ENCODE data around the gene TLE4. TPM values are rescaled to one million over a fixed set of nuclear protein-coding genes. Genes with fewer than 3 reads are reported as not detected.

The TLE4 gene
- total and polyA plus RNA-seq, 10 of the 15 experiments (the other 5 are each of a cell fraction or from before 2014, with no cell fraction given) = 5.3 to 53.3 (median 23.3) TPM

GRCh38 chr9:79570448-79571308 lies 1.1 kb upstream of the TLE4 start (continued):
- TF ChIP-seq, protein P1, sequence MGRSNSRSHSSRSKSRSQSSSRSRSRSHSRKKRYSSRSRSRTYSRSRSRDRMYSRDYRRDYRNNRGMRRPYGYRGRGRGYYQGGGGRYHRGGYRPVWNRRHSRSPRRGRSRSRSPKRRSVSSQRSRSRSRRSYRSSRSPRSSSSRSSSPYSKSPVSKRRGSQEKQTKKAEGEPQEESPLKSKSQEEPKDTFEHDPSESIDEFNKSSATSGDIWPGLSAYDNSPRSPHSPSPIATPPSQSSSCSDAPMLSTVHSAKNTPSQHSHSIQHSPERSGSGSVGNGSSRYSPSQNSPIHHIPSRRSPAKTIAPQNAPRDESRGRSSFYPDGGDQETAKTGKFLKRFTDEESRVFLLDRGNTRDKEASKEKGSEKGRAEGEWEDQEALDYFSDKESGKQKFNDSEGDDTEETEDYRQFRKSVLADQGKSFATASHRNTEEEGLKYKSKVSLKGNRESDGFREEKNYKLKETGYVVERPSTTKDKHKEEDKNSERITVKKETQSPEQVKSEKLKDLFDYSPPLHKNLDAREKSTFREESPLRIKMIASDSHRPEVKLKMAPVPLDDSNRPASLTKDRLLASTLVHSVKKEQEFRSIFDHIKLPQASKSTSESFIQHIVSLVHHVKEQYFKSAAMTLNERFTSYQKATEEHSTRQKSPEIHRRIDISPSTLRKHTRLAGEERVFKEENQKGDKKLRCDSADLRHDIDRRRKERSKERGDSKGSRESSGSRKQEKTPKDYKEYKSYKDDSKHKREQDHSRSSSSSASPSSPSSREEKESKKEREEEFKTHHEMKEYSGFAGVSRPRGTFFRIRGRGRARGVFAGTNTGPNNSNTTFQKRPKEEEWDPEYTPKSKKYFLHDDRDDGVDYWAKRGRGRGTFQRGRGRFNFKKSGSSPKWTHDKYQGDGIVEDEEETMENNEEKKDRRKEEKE (IDR thresholded peaks at IDR 0.05) = no peak
- TF ChIP-seq, protein P2, sequence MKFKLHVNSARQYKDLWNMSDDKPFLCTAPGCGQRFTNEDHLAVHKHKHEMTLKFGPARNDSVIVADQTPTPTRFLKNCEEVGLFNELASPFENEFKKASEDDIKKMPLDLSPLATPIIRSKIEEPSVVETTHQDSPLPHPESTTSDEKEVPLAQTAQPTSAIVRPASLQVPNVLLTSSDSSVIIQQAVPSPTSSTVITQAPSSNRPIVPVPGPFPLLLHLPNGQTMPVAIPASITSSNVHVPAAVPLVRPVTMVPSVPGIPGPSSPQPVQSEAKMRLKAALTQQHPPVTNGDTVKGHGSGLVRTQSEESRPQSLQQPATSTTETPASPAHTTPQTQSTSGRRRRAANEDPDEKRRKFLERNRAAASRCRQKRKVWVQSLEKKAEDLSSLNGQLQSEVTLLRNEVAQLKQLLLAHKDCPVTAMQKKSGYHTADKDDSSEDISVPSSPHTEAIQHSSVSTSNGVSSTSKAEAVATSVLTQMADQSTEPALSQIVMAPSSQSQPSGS (IDR thresholded peaks at IDR 0.05; ENCODE audit: low read length) = no peak
- TF ChIP-seq IRF5 (IDR thresholded peaks at IDR 0.05; ENCODE audit: borderline replicate concordance) (no peak), WRNIP1 (IDR thresholded peaks at IDR 0.05; ENCODE audit: borderline replicate concordance, low read depth, low read length) (no peak), ZBTB33 (IDR thresholded peaks at IDR 0.05) (no peak), ETV6 (conservative IDR thresholded peaks at IDR 0.05 in 1 of 2, IDR thresholded peaks at IDR 0.05 in 1 of 2; ENCODE audit: borderline replicate concordance in 1 of 2, low read depth in 1 of 2) (no peak), CEBPB (IDR thresholded peaks at IDR 0.05; ENCODE audit: borderline replicate concordance in 1 of 2, low read depth in 2 of 2, low read length in 2 of 2) (no peak), SUPT20H (IDR thresholded peaks at IDR 0.05; ENCODE audit: borderline replicate concordance, control insufficient read depth, low read depth, low read length) (no peak), PAX5 (IDR thresholded peaks at IDR 0.05; ENCODE audit: borderline replicate concordance, low read depth, low read length) (0 out of 2 replicates have a peak, but pooled peaks have one; percentile 8), MTA2 (IDR thresholded peaks at IDR 0.05; ENCODE audit: low read depth) (no peak), MLLT1 (IDR thresholded peaks at IDR 0.05) (0 out of 2 replicates have a peak, but pooled peaks have one; percentile 15), BACH1 (IDR thresholded peaks at IDR 0.05; ENCODE audit: borderline replicate concordance) (no peak), SKIL (IDR thresholded peaks at IDR 0.05; ENCODE audit: low read depth, poor library complexity, severe bottlenecking) (no peak)
- TF ChIP-seq, protein P3, sequence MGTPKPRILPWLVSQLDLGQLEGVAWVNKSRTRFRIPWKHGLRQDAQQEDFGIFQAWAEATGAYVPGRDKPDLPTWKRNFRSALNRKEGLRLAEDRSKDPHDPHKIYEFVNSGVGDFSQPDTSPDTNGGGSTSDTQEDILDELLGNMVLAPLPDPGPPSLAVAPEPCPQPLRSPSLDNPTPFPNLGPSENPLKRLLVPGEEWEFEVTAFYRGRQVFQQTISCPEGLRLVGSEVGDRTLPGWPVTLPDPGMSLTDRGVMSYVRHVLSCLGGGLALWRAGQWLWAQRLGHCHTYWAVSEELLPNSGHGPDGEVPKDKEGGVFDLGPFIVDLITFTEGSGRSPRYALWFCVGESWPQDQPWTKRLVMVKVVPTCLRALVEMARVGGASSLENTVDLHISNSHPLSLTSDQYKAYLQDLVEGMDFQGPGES (IDR thresholded peaks at IDR 0.05) = no peak
